EH (cell line): ENCODE measurements around the gene INPP5A.

Experiments
- DNase-seq: peaks from one replicate; pipeline ENCODE4 v3.0.0-alpha.2; 2015; ENCODE audit warnings: low read depth

Gene INPP5A

GRCh38 chr10:132631338-132631735 lies 93.8 kb downstream of the INPP5A start:
- DNase-seq: peak; percentile 50

DNA sequence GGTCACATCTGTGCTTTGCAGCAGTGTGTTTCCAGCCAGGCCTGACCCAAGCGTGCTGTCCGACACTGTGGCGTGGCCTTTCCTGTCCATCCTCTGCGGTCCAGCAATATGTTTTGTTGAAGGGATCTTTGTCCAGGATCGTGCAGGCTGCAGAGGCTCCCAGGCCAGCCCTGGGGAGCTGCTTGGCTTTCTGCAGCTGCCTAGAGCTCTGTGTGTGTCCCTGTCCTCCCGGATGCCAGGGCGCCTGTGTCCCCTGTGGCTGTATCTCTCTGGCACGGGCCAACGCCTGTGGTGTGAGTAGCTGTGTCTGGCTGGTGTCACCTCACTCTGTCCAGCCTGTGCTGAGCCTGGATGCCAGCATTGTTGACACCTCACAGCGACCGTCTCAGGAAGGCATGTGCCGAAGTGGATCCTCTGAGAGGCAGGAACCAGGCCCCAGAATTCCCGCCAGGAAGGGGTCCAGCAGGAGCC lies 94.5 kb downstream of the INPP5A start:
- DNase-seq: no peak

DNA sequence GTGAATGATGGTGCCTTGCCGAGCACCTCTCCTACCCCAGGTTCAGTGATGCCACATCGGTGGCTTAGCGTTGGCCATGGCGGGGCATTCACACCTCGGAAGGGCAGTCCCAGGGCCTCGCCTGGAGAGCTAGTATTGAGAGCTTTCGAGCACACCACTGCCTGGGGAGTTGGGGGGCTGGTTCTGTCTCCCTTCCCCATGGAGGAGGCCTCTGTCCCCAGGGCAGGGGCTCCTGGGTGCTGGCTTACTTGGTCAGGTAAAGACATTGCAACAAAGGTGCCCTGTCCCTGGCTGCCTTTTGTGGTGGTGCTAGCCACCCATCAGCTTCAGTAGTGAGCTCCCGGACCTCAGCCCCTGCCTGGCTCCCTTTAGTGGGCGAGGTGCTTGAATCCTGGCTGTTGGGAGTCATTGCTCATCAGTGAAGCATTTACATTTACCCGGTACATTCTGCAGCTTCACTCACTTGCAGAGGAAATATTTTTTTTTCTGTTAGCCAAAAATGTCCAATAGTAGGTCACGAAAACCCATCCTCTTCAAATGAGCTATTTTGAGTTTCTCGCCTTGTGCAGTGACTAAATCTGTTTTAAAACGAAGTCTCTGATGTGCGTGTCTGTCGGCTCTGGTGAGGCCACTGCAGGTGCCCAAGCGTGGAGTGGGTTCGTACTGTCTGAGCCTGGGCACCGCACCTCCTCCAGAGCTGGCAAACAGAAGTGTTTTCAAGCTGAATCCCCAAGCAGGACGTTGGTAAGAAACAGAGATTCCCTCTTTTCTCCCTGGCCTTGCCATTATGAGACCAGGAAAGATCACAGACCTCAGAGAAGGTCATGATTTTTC lies 95.5 kb downstream of the INPP5A start:
- peak; percentile 87 for DNase-seq

- DNase-seq: no peak
Measured at GRCh38 chr10:132634241-132634946, 96.8 kb downstream of the INPP5A start.

DNA sequence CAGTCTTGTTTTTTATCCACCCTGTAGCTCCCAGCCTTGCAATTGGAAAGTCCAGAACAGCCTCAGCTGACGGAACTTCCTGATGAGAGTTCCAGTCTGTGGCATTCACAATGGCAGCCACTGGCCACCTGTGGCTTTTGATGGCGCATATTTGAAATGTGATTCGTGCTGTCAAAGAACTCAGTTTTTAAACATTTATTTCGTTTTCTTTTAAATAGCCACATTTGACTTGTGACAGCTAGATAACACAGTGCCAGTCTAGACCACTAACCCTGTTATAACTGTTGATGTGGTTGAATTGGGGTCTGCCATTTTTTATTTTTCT lies 97.3 kb downstream of the INPP5A start:
- DNase-seq: no peak

- DNase-seq: no peak
Measured at GRCh38 chr10:132636358-132636757, 98.8 kb downstream of the INPP5A start.

DNA sequence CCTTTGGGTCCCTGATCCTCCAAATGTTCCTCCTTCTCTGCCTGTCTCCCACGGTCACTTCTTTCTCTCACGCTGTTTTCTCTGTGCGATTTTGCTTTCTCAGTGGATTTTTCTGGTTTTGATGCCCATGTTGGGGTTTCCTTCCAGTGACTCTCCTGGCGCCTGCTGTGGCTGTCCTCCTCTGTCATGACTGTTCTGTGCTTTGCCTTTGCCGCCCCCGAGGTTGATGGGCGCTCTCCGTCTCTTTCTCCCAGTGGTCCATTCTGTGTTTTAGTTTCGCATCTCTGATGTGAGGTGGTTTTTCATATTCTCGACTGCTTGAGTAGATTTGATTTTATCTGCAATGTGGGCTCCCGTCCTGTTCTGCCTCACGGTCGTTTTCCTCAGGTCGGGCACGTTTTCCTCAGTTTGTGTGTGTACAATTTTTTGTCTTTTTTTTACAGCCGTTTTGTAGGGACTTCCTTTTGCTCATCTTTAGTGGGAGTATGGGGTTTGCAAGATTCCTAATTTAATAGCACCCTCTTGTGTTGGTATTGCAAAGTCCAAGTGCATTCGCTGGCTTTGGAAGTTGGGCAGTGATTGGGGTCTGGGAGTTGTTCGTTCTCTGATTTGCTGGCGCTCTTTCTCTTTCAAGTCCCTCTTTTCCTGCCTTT lies 100.0 kb downstream of the INPP5A start:
- DNase-seq: peak; percentile 75

- DNase-seq: no peak
Measured at GRCh38 chr10:132638130-132638515, 100.5 kb downstream of the INPP5A start.

DNA sequence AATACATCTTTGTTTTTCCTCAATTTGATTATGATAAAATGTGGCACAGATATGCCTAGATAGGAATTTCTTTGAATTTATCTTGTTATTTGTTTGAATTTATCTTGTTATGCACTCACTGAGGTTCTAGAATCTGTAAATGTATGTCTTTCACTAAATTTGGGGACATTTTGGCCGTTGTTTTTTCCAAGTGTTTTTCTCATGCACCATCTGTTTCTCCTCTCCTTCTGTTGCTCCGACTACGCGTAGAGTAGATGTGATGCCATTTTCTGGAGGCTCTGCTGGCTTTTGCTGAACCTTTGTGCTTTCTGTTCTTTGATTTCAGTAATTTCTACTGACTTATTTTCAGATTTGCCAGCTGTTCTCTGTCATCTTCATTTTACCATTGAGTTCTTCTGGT lies 101.9 kb downstream of the INPP5A start:
- DNase-seq: no peak

DNA sequence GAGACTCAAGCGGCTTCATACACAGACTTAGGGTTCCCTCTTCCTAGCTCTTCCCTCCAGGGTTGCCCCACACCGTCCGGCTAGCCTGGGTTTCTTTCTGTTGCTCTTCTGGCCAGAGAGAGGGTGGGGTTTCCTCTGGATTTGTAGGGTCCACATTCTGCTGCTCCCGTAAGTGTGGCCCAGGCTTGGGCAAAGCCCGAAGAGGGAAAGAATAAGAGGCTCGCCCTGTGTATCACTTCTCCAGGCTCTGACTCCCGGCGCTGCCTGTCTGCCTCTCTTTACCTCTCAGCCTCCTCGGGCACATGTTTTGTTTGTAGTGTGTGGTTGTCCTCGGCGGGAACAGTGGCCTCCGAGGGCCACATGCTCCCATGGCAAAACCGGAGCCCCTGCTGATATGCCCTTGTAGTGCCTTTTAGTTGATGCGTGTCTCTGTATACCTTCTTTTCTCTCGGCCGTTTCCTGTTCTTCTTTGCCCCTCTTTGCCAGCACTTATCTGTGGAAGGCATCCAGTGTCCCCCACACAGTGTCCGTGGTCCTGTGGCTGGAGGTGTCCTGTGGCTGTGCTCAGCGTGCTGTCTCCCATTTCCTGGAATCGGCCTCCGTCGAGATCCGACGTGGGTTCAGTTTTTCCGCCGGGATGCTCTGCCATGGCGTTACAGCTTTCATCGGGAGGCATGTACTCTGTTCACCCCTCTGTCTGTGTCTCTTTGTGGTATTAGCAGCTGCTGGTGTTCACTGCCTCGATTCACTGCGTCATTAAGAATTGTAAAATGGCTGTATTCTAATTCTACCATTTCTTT lies 102.9 kb downstream of the INPP5A start:
- DNase-seq: no peak

DNA sequence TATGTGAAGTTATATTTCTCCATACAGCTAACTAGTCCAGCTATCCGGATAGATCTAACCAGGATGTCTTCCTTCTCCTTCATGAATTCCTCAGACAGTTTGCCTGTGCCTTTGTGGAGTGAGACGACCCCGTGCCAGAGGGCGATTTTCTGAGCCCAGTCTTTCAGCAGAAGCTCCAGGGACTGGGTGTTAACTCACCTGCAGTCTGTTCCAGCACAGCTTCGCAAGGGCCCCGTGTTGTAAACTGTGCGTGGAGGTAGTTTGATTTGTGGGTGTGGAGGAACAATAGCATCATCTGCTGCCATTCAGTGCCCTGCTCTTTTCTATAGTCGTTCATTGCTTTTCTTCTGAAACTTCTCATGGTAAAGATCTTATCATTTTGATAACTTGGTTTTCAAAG lies 103.8 kb downstream of the INPP5A start:
- DNase-seq: no peak

GRCh38 chr10:132641966-132642731 lies 104.6 kb downstream of the INPP5A start:
- no peak for DNase-seq

- no peak for DNase-seq
Measured at GRCh38 chr10:132642732-132643008, 105.1 kb downstream of the INPP5A start.

DNA sequence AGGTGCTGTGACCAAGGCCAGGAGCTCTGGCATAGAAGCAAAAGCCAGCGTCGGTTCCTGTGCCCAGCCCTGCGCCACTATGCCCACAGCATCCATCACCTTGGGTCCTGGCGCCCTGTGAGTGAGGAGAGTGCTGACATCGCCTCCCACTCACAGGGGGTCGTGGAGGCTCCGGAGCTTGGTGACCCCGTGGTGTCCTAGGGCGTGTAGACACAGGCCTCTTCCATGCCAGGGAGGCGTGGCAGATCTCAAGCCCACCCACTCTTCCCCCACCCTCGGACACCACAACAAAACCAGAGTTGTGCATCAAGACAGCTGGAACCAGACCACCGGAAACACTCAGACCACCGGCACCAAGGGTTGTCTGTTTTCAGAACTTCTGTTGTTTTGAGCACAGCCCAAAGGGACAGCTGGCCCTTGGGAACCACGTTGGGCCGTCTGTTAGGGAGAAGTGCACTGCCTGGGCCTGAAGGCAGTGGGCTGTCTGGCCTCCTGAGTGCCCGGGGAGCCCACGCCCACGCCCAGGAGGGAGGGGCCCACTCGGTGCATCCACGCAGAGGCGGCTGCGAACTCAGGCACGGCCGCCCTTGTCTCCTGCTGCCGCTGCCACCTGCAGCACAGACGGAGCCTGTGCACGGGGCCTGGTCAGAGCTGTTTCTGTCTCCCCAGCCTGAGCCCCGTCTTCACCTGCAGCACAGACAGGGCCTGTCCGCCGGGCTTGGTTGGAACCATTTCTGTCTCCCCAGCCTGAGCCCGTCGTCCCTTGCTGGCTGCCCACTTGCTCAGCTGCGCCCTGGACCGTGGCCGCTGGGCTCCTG lies 106.3 kb downstream of the INPP5A start:
- DNase-seq: no peak

- no peak for DNase-seq
Measured at GRCh38 chr10:132644527-132645246, 107.1 kb downstream of the INPP5A start.

- no peak for DNase-seq
Measured at GRCh38 chr10:132645247-132645530, 107.6 kb downstream of the INPP5A start.

DNA sequence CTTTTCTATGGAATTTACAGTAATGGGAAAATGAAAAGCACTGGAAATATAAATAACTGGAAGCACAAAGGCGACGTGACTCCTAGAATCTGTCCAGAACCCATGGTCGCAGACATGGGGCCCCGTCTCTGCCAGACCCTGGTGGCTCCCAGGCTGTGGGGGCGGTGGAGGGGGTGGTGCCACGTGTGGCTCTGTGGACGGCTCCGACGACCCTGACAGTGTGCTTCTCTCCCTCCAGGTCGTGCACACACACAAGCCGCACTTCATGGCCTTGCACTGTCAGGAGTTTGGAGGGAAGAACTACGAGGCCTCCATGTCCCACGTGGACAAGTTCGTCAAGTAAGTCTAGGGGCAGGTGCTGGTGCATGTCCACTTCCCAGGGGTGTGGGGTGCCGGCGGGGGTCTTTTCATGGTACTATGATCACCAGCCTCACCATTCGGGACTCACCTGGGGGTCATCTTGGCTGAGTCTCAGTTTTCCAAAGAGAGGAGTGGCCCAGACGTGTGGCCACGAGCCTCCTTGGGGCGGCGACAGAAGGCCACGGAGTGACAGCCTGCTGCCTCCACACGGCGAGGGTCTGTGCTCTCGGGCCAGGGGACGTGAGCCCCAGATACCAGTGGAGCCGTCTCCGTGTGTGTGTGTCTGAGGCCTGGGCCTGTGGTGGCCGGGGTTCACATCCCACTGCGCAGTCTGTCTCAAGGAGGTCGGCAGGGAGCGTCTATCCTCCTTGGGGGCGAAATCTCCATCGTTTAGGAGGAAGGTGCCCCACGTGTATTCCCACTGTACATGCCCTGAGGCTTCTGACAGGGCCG lies 108.2 kb downstream of the INPP5A start:
- DNase-seq: no peak

GRCh38 chr10:132646443-132647097 lies 109.0 kb downstream of the INPP5A start:
- DNase-seq: no peak

GRCh38 chr10:132647424-132647823 lies 109.8 kb downstream of the INPP5A start:
- DNase-seq: no peak
